B cell (primary cell): Measurements from ENCODE around the gene NAIF1. TPM values are rescaled to one million over a fixed set of nuclear protein-coding genes. Genes with fewer than 3 reads are reported as not detected.
A peak's percentile ranks its signal among the peaks of the same experiment; 100 is the strongest.

Source experiments
- ATAC-seq: fragments of 200-7000 bp; cut with Tn5 transposase; one replicate; pipeline ENCODE4 v1.10.0; 2021; ENCODE audit warnings: low read depth, mild to moderate bottlenecking, moderate number of reproducible peaks, moderate library complexity
- CTCF ChIA-PET: fragments of 350-600 bp; sonication (Branson Sonifier 250); formaldehyde crosslinking; loops from one replicate; lab custom pipeline; 2021; ENCODE audit warnings: antibody characterized with exemption, inconsistent platforms; lab: Charles Lee
- POLR2A ChIA-PET: fragments of 350-600 bp; sonication (Branson Sonifier 250); formaldehyde crosslinking; loops from one replicate; lab custom pipeline; 2021; ENCODE audit warnings: antibody characterized with exemption; lab: Charles Lee
- DNase-seq: peaks from one replicate; pipeline ENCODE4 v3.0.0; 2013
- H2AFZ ChIP-seq: 2 replicates; pipeline ENCODE4 v1.6.1; 2012; ENCODE audit warnings: mild to moderate bottlenecking, low read depth, low read length; ENCODE audit not compliant: insufficient read depth, poor library complexity, severe bottlenecking
- H3K27ac ChIP-seq, 2 donors: 1 replicate in 1 of 2; 2 replicates in 1 of 2; pipeline ENCODE4 v1.5.1; 2012 to 2013; ENCODE audit warnings: low read length in 2 of 2, mild to moderate bottlenecking in 2 of 2, moderate library complexity in 1 of 2
- H3K27me3 ChIP-seq, 4 experiments: fragments of 200-600 bp in 1 of 4; sonication (generic) in 1 of 4; replicated peaks in 1 of 4; 1 replicate in 2 of 4; 2 replicates in 2 of 4; pipeline versions ENCODE4 v1.6.1 to v1.7.0; 2013 to 2016; ENCODE audit warnings: low read length in 3 of 4, mild to moderate bottlenecking in 2 of 4, mixed read lengths in 1 of 4, moderate library complexity in 1 of 4; ENCODE audit not compliant: insufficient read depth in 4 of 4, control insufficient read depth in 3 of 4; ENCODE audit errors: control extremely low read depth in 1 of 4
- H3K36me3 ChIP-seq, 2 experiments: replicated peaks in 1 of 2; 1 replicate in 1 of 2; 2 replicates in 1 of 2; pipeline versions ENCODE4 v1.6.1 to v1.7.1; 2013; ENCODE audit warnings: low read length in 1 of 2; ENCODE audit not compliant: insufficient read depth in 2 of 2, control insufficient read depth in 1 of 2; ENCODE audit errors: control extremely low read depth in 1 of 2, extremely low read depth in 1 of 2
- H3K4me1 ChIP-seq, 2 donors: fragments of 200-600 bp in 1 of 2; sonication (generic) in 1 of 2; 1 replicate in 1 of 2; 2 replicates in 1 of 2; pipeline versions ENCODE4 v1.5.1 to v1.6.1; 2013 to 2017; ENCODE audit warnings: low read length in 2 of 2; ENCODE audit not compliant: control insufficient read depth in 2 of 2, insufficient read depth in 2 of 2
- H3K4me2 ChIP-seq: replicated peaks from 2 replicates; pipeline ENCODE3; 2012; ENCODE audit warnings: mild to moderate bottlenecking, low read depth, low read length; ENCODE audit not compliant: poor library complexity, severe bottlenecking
- H3K4me3 ChIP-seq, 5 experiments: fragments of 200-600 bp in 1 of 5; sonication (generic) in 1 of 5; 1 replicate in 3 of 5; 2 replicates in 2 of 5; pipeline versions ENCODE4 v1.5.1 to v1.7.0; 2011 to 2016; ENCODE audit warnings: low read length in 4 of 5, mild to moderate bottlenecking in 4 of 5, low read depth in 2 of 5, control low read depth in 1 of 5, moderate library complexity in 1 of 5; ENCODE audit not compliant: insufficient read depth in 1 of 5; ENCODE audit errors: control extremely low read depth in 1 of 5, extremely low read depth in 1 of 5
- H3K79me2 ChIP-seq: fragments of 200-600 bp; sonication (generic); one replicate; pipeline ENCODE4 v1.6.0; 2016; ENCODE audit warnings: low read length; ENCODE audit not compliant: control insufficient read depth, insufficient read depth
- H3K9ac ChIP-seq: fragments of 200-600 bp; sonication (generic); 2 replicates; pipeline ENCODE4 v1.6.1; 2017; ENCODE audit warnings: mild to moderate bottlenecking, low read length, moderate library complexity
- H3K9me3 ChIP-seq, 3 donors: one replicate each; pipeline versions ENCODE4 v1.6.1 to v1.7.1; 2013; ENCODE audit warnings: low read length in 2 of 3; ENCODE audit not compliant: control insufficient read depth in 2 of 3, insufficient read depth in 1 of 3; ENCODE audit errors: control extremely low read depth in 1 of 3
- H4K20me1 ChIP-seq: 2 replicates; pipeline ENCODE4 v1.6.0; 2012; ENCODE audit warnings: mild to moderate bottlenecking, low read length; ENCODE audit not compliant: insufficient read depth, control insufficient read depth, poor library complexity, severe bottlenecking
- H3K27ac Mint-ChIP-seq: one replicate; pipeline ENCODE4 v1.8.0; 2021; ENCODE audit warnings: mixed read lengths
- H3K27me3 Mint-ChIP-seq: one replicate; pipeline ENCODE4 v1.8.0; 2021; ENCODE audit warnings: mixed read lengths
- H3K4me1 Mint-ChIP-seq: one replicate; pipeline ENCODE4 v1.8.0; 2021; ENCODE audit warnings: mixed read lengths
- H3K4me3 Mint-ChIP-seq: one replicate; pipeline ENCODE4 v1.8.0; 2021; ENCODE audit warnings: mixed read lengths
- H3K9me3 Mint-ChIP-seq: one replicate; pipeline ENCODE4 v1.8.0; 2022; ENCODE audit warnings: mixed read lengths; ENCODE audit not compliant: insufficient read depth
- CTCF ChIP-seq: fragments of 200-600 bp; IDR thresholded peaks from one replicate; pipeline ENCODE4 v1.8.0; 2022; ENCODE audit warnings: antibody characterized with exemption, mild to moderate bottlenecking
- EZH2 ChIP-seq: IDR thresholded peaks from 2 replicates; pipeline ENCODE4 v1.6.1; 2012; ENCODE audit warnings: borderline replicate concordance, low read depth, mild to moderate bottlenecking, moderate library complexity, low read length; ENCODE audit not compliant: insufficient read depth, poor library complexity, severe bottlenecking
- WGBS: methylation state at CpG from one replicate; pipeline ENCODE4 v1.1.5; 2013; ENCODE audit warnings: missing lambda C conversion rate; ENCODE audit not compliant: insufficient coverage; 5-methylcytosine and 5-hydroxymethylcytosine counted together
- intact Hi-C: fragments of 100-400 bp; cut with micrococcal nuclease; formaldehyde crosslinking; loops from one replicate; pipeline ENCODE4 v1.10.0; 2022
- polyA plus RNA-seq: library from polyadenylated mRNA; depleted of rRNA; stranded (reverse); fragments of >200 nt; gene quantifications from 2 replicates; pipeline ENCODE4 v1.2.3, GENCODE V29; 2012
- total RNA-seq, 2 donors: library from RNA; stranded (reverse); fragments of 120-200 nt in 1 of 2; gene quantifications; 1 replicate in 1 of 2; 2 replicates in 1 of 2; pipeline versions ENCODE4 v1.2.3 to v1.2.4, GENCODE V29; 2013 to 2022

Gene NAIF1
- total and polyA plus RNA-seq, 2 donors (not counting 1 experiment from before 2014, with no cell fraction given), result 11.4 to 16.6 TPM

- ATAC-seq (no peak), DNase-seq (no peak)
- H3K27ac ChIP-seq, result no peak overlapping the region
- peaks cover 3 to 4% of the 10 kb centered on the region in 2 donors for H3K4me1 ChIP-seq
- no peaks in the 10 kb centered on the region for H3K9me3 ChIP-seq
- TF ChIP-seq CTCF, result no peak
- no peak for TF ChIP-seq EZH2
- H3K4me2 ChIP-seq, result no peak overlapping the region
- H2AFZ ChIP-seq, result no peak overlapping the region
- Mint-ChIP-seq H3K4me1 (peaks cover 29% of the 10 kb centered on the region), H3K4me3 (no peak overlapping the region), H3K9me3 (no peaks in the 10 kb centered on the region), H3K27me3 (no peaks in the 10 kb centered on the region), H3K27ac (peak overlapping the region; percentile 46)
- H3K36me3 ChIP-seq, result peaks cover 0 to 7% of the 10 kb centered on the region in 2 experiments
- CTCF ChIA-PET, result interaction anchor here (0.6 to 2.4 kb wide), 7 partner anchors 9 to 133 kb away, joined by 3 to 11 read pairs (median 3); no protein-coding TSS in a partner anchor
- intact Hi-C loops, result no loop called here
- POLR2A ChIA-PET, result no interaction called here
- no peaks in the 10 kb centered on the region for H3K27me3 ChIP-seq
- H3K4me3 ChIP-seq, result no peak overlapping the region
- peaks cover 91% of the 10 kb centered on the region for H3K79me2 ChIP-seq
- WGBS, result 60% methylated on average over 1 of the region's 7 CpGs
- no peak overlapping the region for H3K9ac ChIP-seq
- H4K20me1 ChIP-seq, result peaks cover 17% of the 10 kb centered on the region
Observed at GRCh38 chr9:128082151-128082550, 15.0 kb upstream of the NAIF1 start.

GRCh38 chr9:128081056-128081455 lies 13.9 kb upstream of the NAIF1 start:
- whole genome bisulfite sequencing, result 70% methylated on average over 1 of the region's 3 CpGs
- H3K9me3 Mint-ChIP-seq, result no peaks in the 10 kb centered on the region
- H3K27me3 Mint-ChIP-seq, result no peaks in the 10 kb centered on the region
- Histone ChIP-seq H3K4me2 (no peak overlapping the region), H3K79me2 (peaks cover 89% of the 10 kb centered on the region), H3K9ac (no peak overlapping the region), H2AFZ (no peak overlapping the region), H3K27ac (no peak overlapping the region), H3K4me3 (no peak overlapping the region), H3K36me3 (peaks cover 0 to 7% of the 10 kb centered on the region in 2 experiments), H3K27me3 (no peaks in the 10 kb centered on the region), H3K9me3 (no peaks in the 10 kb centered on the region), H4K20me1 (peaks cover 17% of the 10 kb centered on the region), H3K4me1 (peaks cover 3 to 4% of the 10 kb centered on the region in 2 donors)
- ChIA-PET CTCF (interaction anchor here (1.2 to 3.5 kb wide), 4 partner anchors 7 to 138 kb away, joined by 4 to 13 read pairs (median 9); no protein-coding TSS in a partner anchor), POLR2A (interaction anchor here (0.6 kb wide), 1 partner anchor 505 kb away, joined by 5 read pairs; no protein-coding TSS in a partner anchor)
- no peak overlapping the region for H3K4me3 Mint-ChIP-seq
- intact Hi-C loops, result no loop called here
- no peak for TF ChIP-seq EZH2
- no peak for TF ChIP-seq CTCF
- ATAC-seq (no peak), DNase-seq (no peak)
- peaks cover 29% of the 10 kb centered on the region for H3K4me1 Mint-ChIP-seq
- no peak overlapping the region for H3K27ac Mint-ChIP-seq
